HEK293 (cell line): Measurements from ENCODE around the gene TTC7B.

Source experiments
- CTCF ChIA-PET: fragments of 350-600 bp; formaldehyde crosslinking; extraction: SDS; loops from one replicate; lab custom pipeline; 2021; ENCODE audit warnings: antibody characterized with exemption; lab: Yijun Ruan, JAX
- POLR2A ChIA-PET: fragments of 300-600 bp; formaldehyde crosslinking; extraction: SDS; loops from one replicate; lab custom pipeline; 2020; ENCODE audit warnings: antibody characterized with exemption, inconsistent platforms; lab: Yijun Ruan, JAX
- H3K27ac ChIP-seq: fragments of 200-500 bp; sonication (Bioruptor generic); 2 replicates; pipeline ENCODE4 v1.5.1; 2014; ENCODE audit warnings: low read depth, low read length, control low read depth, inconsistent platforms; ENCODE audit errors: extremely low read depth
- H3K36me3 ChIP-seq, 2 experiments: fragments of 200-500 bp in 1 of 2; sonication (Bioruptor generic) in 1 of 2; 1 replicate in 1 of 2; 2 replicates in 1 of 2; pipeline ENCODE4 v1.5.1; 2014 to 2017; ENCODE audit warnings: inconsistent platforms in 2 of 2, low read length in 2 of 2; ENCODE audit not compliant: control insufficient read depth in 2 of 2, insufficient read depth in 1 of 2
- H3K4me1 ChIP-seq: fragments of 200-500 bp; sonication (Bioruptor generic); 2 replicates; pipeline ENCODE4 v1.5.1; 2014; ENCODE audit warnings: mild to moderate bottlenecking, low read length, inconsistent platforms; ENCODE audit not compliant: control insufficient read depth, insufficient read depth
- H3K4me3 ChIP-seq: 2 replicates; pipeline ENCODE4 v1.5.1; 2011; ENCODE audit warnings: low read depth, mild to moderate bottlenecking, control low read depth, low read length, moderate library complexity
- H3K9me3 ChIP-seq: fragments of 200-500 bp; sonication (Bioruptor generic); 2 replicates; pipeline ENCODE4 v1.5.1; 2014; ENCODE audit warnings: low read depth, low read length, inconsistent platforms; ENCODE audit not compliant: control insufficient read depth, insufficient read depth
- CTCF ChIP-seq: fragments of 450-650 bp; formaldehyde crosslinking; IDR thresholded peaks from 2 replicates; pipeline ENCODE4 v1.5.1; 2016; ENCODE audit warnings: missing biosample characterization, missing genetic modification characterization
- KLF16 ChIP-seq: fragments of 450-650 bp; formaldehyde crosslinking; IDR thresholded peaks from 2 replicates; pipeline ENCODE4 v1.5.1; 2017; ENCODE audit warnings: missing biosample characterization, missing genetic modification characterization
- KLF17 ChIP-seq: fragments of 450-650 bp; formaldehyde crosslinking; IDR thresholded peaks from 2 replicates; pipeline ENCODE4 v1.5.1; 2016; ENCODE audit warnings: missing biosample characterization, missing genetic modification characterization
- KLF7 ChIP-seq: fragments of 450-650 bp; formaldehyde crosslinking; IDR thresholded peaks from 2 replicates; pipeline ENCODE4 v1.5.1; 2016; ENCODE audit warnings: missing biosample characterization, missing genetic modification characterization, borderline replicate concordance
- PBX3 ChIP-seq: sonication (generic); formaldehyde crosslinking; IDR thresholded peaks from 2 replicates; pipeline ENCODE4 v1.8.1; 2022; ENCODE audit warnings: mild to moderate bottlenecking, moderate library complexity, missing genetic modification reagents
- PRDM2 ChIP-seq: fragments of 450-650 bp; formaldehyde crosslinking; IDR thresholded peaks from 2 replicates; pipeline ENCODE4 v1.5.1; 2016; ENCODE audit warnings: missing biosample characterization, missing genetic modification characterization, borderline replicate concordance
- TRIM28 ChIP-seq: IDR thresholded peaks from 2 replicates; pipeline ENCODE4 v1.6.1; 2011; ENCODE audit warnings: low read length, control low read depth, borderline replicate concordance
- YY1 ChIP-seq: fragments of 450-650 bp; formaldehyde crosslinking; IDR thresholded peaks from 2 replicates; pipeline ENCODE4 v1.5.1; 2018; ENCODE audit warnings: missing biosample characterization, missing genetic modification characterization
- ZFP37 ChIP-seq: fragments of 450-650 bp; formaldehyde crosslinking; IDR thresholded peaks from 2 replicates; pipeline ENCODE4 v1.5.1; 2016; ENCODE audit warnings: missing biosample characterization, missing genetic modification characterization
- ZNF184 ChIP-seq: fragments of 450-650 bp; IDR thresholded peaks from 2 replicates; pipeline ENCODE4 v1.5.1; 2018; ENCODE audit warnings: missing biosample characterization, mild to moderate bottlenecking, missing genetic modification characterization
- ZNF239 ChIP-seq: fragments of 450-650 bp; formaldehyde crosslinking; IDR thresholded peaks from 2 replicates; pipeline ENCODE4 v1.5.1; 2016; ENCODE audit warnings: missing biosample characterization, missing genetic modification characterization
- ZNF398 ChIP-seq: fragments of 450-650 bp; formaldehyde crosslinking; IDR thresholded peaks from 2 replicates; pipeline ENCODE4 v1.5.1; 2017; ENCODE audit warnings: missing biosample characterization, missing genetic modification characterization
- ZNF548 ChIP-seq: fragments of 450-650 bp; formaldehyde crosslinking; IDR thresholded peaks from 2 replicates; pipeline ENCODE4 v1.5.1; 2016; ENCODE audit warnings: missing biosample characterization, missing genetic modification characterization
- ZNF585B ChIP-seq: fragments of 450-650 bp; formaldehyde crosslinking; IDR thresholded peaks from 2 replicates; pipeline ENCODE4 v1.5.1; 2016; ENCODE audit warnings: missing biosample characterization, missing genetic modification characterization
- ZNF596 ChIP-seq: fragments of 450-650 bp; IDR thresholded peaks from 2 replicates; pipeline ENCODE4 v1.5.0; 2018; ENCODE audit warnings: missing biosample characterization, mild to moderate bottlenecking, missing genetic modification characterization, moderate library complexity
- ZNF600 ChIP-seq: fragments of 450-650 bp; formaldehyde crosslinking; IDR thresholded peaks from 2 replicates; pipeline ENCODE4 v1.5.1; 2016; ENCODE audit warnings: missing biosample characterization, missing genetic modification characterization
- ZNF776 ChIP-seq: fragments of 450-650 bp; formaldehyde crosslinking; IDR thresholded peaks from 2 replicates; pipeline ENCODE4 v1.5.0; 2017; ENCODE audit warnings: missing biosample characterization, missing genetic modification characterization, borderline replicate concordance

TTC7B gene

GRCh38 chr14:90665321-90666000 is 150.8 kb downstream of the TTC7B start:
- no peak overlapping the region for H3K4me3 ChIP-seq
- 0 out of 2 replicates have a peak, but pooled peaks cover 3% of the 10 kb centered on the region for H3K4me1 ChIP-seq
- no peak for TF ChIP-seq ZFP37 (tag by site-specific recombination)
- no peak for TF ChIP-seq ZNF776 (tag by site-specific recombination)
- TF ChIP-seq PRDM2 (tag by site-specific recombination) = no peak
- TF ChIP-seq ZNF239 (tag by site-specific recombination) = no peak
- no peak for TF ChIP-seq ZNF596
- TF ChIP-seq ZNF600 = no peak
- no peak for TF ChIP-seq YY1 (tag by site-specific recombination)
- TF ChIP-seq ZNF585B (tag by site-specific recombination) = no peak
- TF ChIP-seq TRIM28 = no peak
- no peak for TF ChIP-seq ZNF548
- no peak for TF ChIP-seq PBX3 (CRISPR knock-in tag)
- TF ChIP-seq KLF17 (tag by site-specific recombination) = no peak
- no peak for TF ChIP-seq CTCF (tag by site-specific recombination)
- no peak for TF ChIP-seq KLF16
- no peak for TF ChIP-seq ZNF184 (tag by site-specific recombination)
- TF ChIP-seq ZNF398 (tag by site-specific recombination) = no peak
- no peak for TF ChIP-seq KLF7
- TF ChIP-seq, all 188 proteins: peak for 0
- Histone ChIP-seq H3K27ac (no peak overlapping the region), H3K9me3 (no peaks in the 10 kb centered on the region), H3K36me3 (peaks cover 0 to 6% of the 10 kb centered on the region in 2 experiments; a peak in 2 of 3 replicates)
- ChIA-PET CTCF (no interaction called here), POLR2A (no interaction called here)
